Measurements from ENCODE around the gene INSR. TPM values are rescaled to one million over a fixed set of nuclear protein-coding genes. Genes with fewer than 3 reads are reported as not detected.

The INSR gene
- total RNA-seq, 4 donors from 2014 or later = 125 to 191 (median 167) TPM

DNA sequence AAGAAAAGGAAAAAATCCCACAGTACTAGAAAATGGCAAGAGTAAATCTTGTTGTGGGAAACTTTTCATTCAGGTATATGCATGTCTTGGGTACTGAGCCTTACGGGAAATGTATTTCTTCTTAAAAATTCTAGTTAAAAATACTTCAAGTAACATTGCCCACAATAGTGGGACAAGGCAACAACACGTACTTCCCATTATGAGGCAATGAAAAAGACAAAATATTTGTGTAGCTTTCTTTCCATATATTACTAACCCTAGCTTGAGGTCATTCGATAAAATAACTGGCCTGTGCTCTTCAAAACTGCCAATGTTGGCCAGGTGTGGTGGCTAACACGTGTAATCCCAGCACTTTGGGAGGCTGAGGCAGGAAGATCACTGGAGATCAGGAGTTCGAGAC, 99.2 kb downstream of the INSR start:
- Histone ChIP-seq H3K36me3 (no peaks in the 10 kb centered on the region), H3K4me1 (peaks cover 0 to 23% (median 3%) of the 10 kb centered on the region in 4 donors), H3K9me3 (no peaks in the 10 kb centered on the region), H3K27me3 (no peaks in the 10 kb centered on the region), H3K27ac (no peak overlapping the region), H3K4me3 (no peak overlapping the region)
- DNase-seq = no peak
- TF ChIP-seq, protein P1, sequence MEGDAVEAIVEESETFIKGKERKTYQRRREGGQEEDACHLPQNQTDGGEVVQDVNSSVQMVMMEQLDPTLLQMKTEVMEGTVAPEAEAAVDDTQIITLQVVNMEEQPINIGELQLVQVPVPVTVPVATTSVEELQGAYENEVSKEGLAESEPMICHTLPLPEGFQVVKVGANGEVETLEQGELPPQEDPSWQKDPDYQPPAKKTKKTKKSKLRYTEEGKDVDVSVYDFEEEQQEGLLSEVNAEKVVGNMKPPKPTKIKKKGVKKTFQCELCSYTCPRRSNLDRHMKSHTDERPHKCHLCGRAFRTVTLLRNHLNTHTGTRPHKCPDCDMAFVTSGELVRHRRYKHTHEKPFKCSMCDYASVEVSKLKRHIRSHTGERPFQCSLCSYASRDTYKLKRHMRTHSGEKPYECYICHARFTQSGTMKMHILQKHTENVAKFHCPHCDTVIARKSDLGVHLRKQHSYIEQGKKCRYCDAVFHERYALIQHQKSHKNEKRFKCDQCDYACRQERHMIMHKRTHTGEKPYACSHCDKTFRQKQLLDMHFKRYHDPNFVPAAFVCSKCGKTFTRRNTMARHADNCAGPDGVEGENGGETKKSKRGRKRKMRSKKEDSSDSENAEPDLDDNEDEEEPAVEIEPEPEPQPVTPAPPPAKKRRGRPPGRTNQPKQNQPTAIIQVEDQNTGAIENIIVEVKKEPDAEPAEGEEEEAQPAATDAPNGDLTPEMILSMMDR (IDR thresholded peaks at IDR 0.05) = no peak
- TF ChIP-seq POLR2A (IDR thresholded peaks at IDR 0.05) = no peak

DNA sequence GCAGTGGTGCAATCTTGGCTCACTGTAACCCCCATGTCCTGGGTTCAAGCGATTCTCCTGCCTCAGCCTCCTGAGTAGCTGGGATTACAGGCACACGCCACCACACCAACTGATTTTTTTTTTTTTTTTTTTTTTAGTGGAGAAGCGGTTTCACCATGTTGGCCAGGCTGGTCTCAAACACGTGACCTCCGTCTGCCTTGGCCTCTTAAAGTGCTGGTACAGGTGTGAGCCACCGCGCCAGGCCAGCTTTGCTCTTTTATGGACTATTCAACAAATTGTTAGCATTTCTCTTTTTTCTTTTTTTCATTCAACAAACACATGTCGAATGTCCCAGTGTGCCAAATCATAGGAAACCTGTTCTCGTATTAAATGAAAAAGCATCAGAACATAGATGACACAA, 99.6 kb downstream of the INSR start:
- no peak overlapping the region for H3K27ac ChIP-seq
- no peaks in the 10 kb centered on the region for H3K36me3 ChIP-seq
- TF ChIP-seq POLR2A (IDR thresholded peaks at IDR 0.05) = no peak
- TF ChIP-seq, protein P1 (IDR thresholded peaks at IDR 0.05) = no peak
- H3K27me3 ChIP-seq = no peaks in the 10 kb centered on the region
- peaks cover 0 to 20% (median 3%) of the 10 kb centered on the region in 4 donors for H3K4me1 ChIP-seq
- no peak for DNase-seq
- H3K4me3 ChIP-seq = no peak overlapping the region
- H3K9me3 ChIP-seq = no peaks in the 10 kb centered on the region

DNA sequence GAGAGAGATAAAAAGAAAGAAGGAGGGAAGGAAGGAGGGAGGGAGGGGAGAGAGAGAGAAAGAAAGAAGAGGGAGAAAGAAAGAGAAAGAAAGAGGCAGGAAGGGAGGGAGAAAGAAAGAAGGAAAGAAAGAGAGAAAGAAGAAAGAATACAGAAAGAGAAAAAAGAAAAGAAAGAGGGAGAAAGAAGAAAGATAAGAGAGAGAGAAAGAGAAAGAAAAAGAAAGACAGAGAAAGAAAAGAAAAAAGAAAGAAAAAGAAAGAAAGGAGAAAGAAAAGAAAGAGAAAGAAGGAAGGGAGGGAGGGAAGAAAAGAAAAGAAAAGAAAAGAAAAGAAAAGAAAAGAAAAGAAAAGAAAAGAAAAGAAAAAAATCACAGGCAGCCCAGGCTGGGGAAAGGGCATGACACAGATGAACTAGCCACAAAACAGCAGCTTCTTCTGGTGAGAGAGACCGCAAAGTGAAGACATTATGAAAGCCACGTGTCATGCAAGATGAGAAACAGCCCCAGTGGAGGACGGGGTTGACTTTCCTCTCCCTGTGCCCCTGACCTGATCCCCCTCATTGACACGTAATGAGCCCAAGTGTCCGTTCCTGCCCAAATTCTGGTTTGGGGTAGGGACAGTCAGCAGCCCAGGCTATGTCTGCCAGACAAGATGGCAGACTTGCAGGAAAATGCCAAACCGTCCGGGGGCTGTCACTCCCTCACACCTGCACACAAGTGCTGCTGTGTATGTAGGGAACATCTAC, 102.1 kb downstream of the INSR start:
- Histone ChIP-seq H3K36me3 (no peaks in the 10 kb centered on the region), H3K27ac (no peak overlapping the region), H3K4me3 (no peak overlapping the region), H3K27me3 (no peaks in the 10 kb centered on the region), H3K9me3 (no peaks in the 10 kb centered on the region), H3K4me1 (peaks cover 0 to 5% (median 2%) of the 10 kb centered on the region in 4 donors)
- DNase-seq = peak in 1 of 3 donors; percentile 26
- no peak for TF ChIP-seq POLR2A (IDR thresholded peaks at IDR 0.05)
- TF ChIP-seq, protein P1 (IDR thresholded peaks at IDR 0.05) = no peak

DNA sequence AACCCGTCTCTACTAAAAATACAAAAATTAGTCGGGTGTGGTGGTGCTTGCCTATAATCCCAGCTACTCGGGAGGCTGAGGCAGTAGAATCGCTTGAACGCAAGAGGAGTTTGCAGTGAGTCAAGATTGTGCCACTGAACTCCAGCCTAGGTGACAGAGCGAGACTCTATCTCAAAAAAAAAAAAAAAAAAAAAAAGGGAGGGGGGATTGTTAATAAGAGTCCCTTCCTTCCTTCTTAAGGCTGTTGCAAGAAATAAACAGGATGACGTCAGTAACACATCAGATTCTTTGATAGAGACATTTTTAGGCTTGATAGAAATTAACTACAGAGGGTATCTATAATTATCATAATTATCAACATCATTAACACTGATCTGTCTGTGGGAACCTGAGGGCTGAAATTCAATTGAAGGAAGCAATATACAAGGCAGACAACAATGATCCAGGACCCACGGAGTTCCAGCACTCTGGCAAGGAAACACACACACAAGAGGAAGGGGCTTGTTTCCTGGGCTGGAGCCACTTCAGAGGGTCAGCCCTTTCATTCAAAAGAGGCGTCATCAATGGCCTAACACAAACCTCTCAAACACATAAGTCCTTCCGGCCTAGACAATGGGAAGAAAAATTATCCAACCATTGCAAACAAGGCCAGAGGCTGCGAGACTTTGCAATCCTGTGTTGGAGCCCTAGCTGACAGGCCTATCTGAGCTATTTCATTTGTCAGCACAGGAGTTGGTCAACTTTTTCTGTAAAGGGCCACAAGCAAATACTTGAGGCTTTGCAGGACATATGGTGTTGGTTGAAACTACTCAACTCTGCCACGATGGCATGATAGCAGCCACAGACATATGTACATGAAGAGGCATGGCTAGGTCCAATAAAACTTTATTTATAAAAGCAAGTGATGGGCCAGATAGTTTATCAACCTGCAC, 105.2 kb downstream of the INSR start:
- H3K27me3 ChIP-seq = no peaks in the 10 kb centered on the region
- no peaks in the 10 kb centered on the region for H3K4me1 ChIP-seq
- peaks cover 0 to 9% (median 0%) of the 10 kb centered on the region in 3 donors for H3K36me3 ChIP-seq
- no peak overlapping the region for H3K4me3 ChIP-seq
- no peak for TF ChIP-seq POLR2A (IDR thresholded peaks at IDR 0.05)
- TF ChIP-seq, protein P1 (IDR thresholded peaks at IDR 0.05) = no peak
- no peaks in the 10 kb centered on the region for H3K9me3 ChIP-seq
- DNase-seq = no peak
- H3K27ac ChIP-seq = no peak overlapping the region

DNA sequence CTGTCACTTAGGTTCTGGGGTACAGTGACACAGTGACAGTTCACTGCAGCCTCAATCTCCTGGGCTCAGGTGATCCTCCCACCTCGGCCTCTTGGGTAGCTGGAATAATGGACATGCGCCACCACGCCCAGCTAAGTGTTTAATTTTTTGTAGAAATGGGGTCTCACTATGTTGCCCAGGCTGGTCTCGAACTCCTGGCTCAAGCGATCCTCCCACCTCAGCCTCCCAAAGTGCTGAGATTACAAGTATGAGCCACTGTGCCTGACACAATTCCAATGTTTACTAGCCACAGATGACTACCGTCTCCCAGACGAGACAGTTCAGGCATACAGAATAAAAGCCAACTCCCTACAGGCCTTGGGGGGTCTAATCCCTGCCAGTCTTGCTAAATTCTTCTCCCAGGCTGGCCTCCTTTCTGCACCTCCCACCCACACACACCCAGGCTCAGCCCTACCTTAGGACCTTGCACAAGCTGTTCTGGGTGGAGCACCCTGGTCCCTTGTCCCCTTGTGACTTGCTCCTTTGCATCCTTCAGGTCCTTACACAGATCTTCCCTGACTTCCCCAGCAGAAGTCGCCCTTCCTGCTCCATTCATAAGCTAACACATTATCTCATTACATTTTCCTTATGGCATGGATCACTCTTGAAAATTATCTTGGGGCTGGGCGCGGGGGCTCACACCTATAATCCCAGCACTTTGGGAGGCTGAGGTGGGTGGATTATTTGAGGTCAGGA, 106.4 kb downstream of the INSR start:
- peak overlapping the region in 1 of 4 donors; percentile 0 for H3K27ac ChIP-seq
- H3K4me3 ChIP-seq = no peak overlapping the region
- no peak for DNase-seq

More for the DNA sequence above, 106.4 kb downstream of the INSR start:
- TF ChIP-seq, protein P1 (IDR thresholded peaks at IDR 0.05) = no peak
- TF ChIP-seq POLR2A (IDR thresholded peaks at IDR 0.05) = no peak
- H3K9me3 ChIP-seq = no peaks in the 10 kb centered on the region
- H3K27me3 ChIP-seq = no peaks in the 10 kb centered on the region
- peaks cover 0 to 17% (median 0%) of the 10 kb centered on the region in 3 donors for H3K36me3 ChIP-seq
- peaks cover 0 to 7% (median 2%) of the 10 kb centered on the region in 4 donors for H3K4me1 ChIP-seq
